GM19043 (cell line): ENCODE results near the gene ALDH3B1.

ENCODE experiments used
- ATAC-seq: cut with Tn5 transposase; IDR thresholded peaks from one replicate; pipeline ENCODE4 v1.9.1; 2021; ENCODE audit warnings: low read depth; ENCODE audit not compliant: unreplicated experiment

ALDH3B1 gene

DNA sequence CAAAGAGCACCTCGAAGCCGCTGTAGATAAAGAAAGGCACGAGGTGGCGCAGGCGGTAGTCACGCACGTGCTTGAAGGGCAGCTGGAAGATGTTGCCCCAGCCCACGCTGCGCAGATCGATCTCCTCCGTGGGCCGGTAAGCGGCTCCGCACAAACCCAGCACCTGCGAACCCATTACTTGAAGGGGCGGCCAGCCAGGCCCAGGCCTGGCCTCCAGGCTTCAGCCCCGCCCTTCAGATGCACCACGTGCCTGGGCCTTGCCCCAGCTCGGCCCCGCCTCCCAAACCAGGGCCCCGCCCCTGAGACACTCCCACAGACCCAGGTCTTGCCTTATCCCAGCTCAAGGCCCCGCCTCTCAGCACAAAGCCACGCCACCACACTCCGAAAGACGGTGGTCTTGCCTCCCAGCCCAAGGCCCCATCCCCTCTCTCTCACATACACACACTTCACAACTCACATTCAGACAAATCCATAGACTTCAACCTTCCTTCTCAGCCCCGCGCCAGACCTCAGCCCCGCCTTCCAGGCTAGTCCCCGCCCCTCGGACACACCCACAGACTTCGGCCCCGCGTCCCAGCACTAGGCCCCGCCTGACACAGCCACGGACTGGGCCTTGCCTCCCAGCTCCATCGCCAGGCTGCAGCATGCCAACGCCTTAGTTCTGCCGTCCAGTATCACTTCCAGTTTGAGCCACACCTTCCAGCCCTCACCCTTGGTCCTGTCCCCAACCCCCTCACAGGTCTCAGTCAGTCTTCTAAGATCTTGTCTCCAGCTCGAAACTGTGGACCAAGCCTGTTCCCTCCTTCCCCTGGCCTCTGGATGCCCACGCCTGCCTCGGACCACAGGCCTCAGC lies 13.3 kb upstream of the ALDH3B1 start:
- no peak for ATAC-seq

DNA sequence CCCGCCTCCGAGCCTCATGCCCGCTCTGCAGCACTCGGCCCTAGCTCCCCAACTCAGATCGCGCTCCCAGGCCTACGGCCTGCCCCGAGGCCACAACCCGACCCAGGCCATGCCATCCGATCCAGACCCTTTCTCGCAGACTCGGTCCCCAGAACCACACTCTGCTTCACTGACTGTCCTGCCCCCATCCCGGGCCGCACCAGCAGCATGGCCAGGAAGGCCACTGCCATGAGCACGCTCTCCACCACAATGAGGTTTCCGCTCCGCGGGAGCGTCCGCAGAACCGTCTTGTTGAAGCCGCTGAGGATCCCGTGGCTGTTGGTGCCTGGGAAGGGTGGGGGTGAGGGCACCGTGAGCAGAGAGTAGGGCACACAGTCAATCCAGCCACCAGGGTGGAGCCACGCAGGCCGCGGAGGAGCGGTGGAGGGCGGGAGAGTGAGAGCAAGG lies 12.6 kb upstream of the ALDH3B1 start:
- no peak for ATAC-seq

DNA sequence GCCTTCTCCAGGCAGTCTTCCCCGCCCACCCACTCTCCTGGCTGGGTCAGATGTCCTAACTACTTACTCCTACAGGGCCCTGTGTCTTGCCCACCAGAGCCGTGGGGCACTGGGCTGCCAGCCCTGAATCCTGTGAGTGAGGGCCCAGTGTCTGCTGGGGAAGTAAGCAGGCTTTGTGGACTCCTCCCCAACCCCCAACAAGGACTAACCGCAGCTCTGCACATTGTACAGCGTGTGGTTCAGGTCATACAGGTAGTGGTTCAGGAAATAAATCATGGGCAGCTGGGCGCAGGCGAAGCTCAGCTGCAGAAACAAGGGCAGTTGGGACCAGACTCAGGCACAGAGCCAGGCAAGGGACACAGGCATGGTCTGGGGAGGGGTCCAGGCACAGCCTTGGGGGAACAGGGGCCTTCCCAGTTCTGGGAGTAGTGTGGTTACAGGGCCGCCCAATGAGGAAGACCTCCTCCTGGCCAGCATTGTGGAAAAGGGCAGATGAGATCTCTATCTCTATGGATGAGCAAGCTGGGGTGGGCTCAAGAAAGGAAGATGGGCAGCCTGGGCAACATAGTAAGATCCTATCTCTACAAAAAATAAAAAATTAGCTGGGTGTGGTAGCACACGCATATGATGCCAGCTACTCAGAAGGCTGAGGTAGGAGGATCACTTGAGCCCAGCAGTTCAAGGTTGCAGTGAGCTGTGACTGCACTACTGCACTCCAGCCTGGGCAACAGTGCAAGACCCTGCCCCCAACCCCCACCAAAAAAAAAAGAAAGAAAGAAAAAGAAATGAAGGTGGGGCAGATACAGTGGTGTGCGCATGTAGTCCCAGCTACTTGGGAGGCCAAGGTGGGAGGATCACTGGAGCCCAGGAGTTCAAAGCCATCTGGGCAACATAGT lies 11.7 kb upstream of the ALDH3B1 start:
- no peak for ATAC-seq

DNA sequence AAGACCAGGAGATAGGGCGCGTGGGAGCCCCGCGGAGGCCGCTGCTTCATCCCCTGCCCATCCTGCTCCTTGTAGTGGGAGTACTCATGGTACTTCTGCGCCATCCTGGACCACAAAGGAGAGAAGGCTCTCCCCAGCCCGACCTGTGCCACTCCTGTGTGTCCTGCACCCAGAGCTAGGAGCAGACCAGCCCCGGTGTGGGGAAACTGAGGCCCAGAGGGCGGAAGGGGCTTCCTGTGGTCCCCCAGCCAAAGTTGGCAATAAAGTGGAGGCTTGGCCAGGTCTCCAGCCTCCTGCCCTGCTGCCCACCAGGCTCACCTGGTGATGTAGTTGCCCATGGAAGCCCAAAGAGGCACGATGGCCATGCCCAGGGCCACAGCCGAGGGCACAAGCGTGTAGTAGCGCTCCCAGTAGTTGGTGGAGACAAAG lies 10.9 kb upstream of the ALDH3B1 start:
- ATAC-seq: no peak

DNA sequence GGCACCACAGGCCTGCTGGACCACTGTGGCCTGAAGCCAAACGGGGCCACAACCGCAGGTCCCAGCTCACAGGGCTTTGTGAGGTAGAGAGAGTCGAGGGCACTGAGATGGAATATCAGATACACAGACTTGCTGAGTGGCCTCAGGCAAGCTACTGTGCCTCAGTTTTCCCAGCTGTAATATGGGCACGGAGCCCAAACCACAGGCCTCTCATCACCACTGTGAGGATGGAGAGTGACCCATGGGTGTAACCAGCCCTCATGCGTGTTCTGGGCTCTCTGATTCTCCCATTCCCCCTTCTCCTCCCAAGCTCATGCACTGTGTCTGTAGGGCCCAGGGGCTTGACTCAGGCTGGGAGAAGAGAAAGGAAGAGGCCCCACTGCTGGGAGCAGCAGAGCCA lies 10.4 kb upstream of the ALDH3B1 start:
- no peak for ATAC-seq

DNA sequence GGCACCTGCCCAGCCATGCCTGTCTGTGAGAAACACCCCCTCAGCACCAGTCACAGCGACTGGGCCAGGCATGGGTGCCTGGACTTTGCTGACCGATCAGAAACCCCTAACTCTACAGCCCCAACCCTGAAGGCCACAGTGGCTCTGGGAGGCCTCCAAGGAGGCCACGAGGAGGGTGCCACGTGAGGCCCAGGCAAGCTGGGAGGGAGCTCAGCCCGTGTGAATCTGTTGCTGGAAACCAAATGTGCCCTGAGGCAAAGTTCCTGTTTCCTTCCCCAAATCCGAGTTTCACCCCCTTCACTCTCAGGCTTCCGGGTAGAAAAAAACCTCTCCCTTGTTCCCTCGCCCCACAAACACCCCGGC lies 7.6 kb upstream of the ALDH3B1 start:
- no peak for ATAC-seq

DNA sequence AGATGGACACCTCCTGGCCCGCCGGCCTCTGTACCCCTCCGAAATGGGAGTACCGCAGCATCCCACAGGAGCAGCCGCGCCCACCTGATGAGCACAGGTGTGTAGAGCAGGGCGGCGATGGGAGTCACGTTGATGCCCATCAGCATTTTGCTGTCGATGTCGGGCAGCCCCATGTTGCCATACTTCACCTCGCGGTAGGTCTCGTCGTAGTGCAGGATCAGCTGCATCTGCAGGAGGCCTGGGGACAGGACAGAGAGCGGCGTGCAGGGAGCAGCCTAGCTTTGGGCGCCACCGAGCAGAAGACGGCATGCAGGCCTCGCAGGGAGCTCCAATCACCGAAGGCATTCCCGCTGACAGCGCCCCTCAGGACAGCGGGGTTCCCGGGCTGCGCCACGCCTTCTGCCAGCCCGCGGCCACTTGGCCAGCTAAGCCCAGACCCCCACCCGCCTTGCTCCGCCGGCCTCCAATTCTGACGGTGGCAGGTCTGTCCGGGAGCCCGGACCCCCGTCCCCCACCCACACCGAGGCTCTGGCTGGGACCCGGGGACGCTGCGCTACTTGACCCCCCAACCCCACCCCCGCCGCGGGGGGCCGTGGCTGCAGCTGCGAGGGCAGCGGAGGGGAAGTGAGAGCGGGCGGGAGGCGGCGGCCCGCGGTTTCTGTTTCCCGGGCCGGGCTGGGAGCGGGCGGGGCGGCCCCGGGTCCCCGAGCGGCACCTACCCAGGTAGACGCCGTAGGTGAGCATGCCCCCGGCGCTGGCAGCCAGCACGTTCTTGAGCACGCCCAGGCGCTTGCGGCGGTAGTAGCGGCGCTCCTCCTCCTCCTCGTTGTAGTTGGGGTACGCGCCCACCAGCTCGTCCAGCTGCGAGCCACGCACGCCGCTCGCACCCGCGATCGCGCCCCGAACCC lies 6.9 kb upstream of the ALDH3B1 start:
- ATAC-seq: no peak

DNA sequence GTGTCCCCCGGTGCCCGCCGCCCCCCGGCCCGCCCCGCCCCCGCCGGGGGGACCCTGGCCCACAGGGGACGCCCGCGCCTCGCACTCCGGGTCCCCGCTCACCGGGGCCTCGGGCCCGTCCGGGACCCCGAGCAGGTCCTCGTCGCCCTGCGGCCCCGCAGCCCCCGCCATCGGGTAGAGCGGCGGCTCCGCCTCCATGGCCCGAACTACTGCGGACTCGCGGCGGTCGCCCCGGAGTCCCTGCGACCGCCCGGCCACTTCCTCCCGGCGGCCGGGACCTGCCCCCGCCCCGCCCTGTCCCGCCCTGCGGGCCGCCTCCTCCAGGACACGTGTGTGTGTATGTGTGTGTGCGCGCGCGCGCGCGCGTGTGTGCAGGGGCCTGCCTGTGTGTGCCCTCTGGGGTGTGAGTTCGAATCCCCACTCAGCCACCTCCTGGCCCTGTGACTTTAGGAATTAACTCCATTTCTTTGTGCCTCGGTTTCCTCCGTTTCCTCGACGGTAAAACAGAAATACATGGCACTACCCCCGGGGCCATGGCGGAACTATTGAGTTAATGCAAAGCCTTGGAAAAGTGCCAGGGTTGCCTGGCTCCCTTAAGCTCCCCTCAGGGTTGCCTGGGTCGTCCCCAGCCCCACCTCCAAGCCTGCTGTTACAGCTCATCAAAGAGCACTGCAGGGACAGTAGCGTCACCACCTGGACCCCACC lies 6.1 kb upstream of the ALDH3B1 start, which contains the start of gene UNC93B1:
Gene UNC93B1 (minus strand): TSS at position 252 of the 705 bp plus-strand sequence. CDS start 54 bp downstream, at position 198.
- peak; percentile 48 for ATAC-seq

DNA sequence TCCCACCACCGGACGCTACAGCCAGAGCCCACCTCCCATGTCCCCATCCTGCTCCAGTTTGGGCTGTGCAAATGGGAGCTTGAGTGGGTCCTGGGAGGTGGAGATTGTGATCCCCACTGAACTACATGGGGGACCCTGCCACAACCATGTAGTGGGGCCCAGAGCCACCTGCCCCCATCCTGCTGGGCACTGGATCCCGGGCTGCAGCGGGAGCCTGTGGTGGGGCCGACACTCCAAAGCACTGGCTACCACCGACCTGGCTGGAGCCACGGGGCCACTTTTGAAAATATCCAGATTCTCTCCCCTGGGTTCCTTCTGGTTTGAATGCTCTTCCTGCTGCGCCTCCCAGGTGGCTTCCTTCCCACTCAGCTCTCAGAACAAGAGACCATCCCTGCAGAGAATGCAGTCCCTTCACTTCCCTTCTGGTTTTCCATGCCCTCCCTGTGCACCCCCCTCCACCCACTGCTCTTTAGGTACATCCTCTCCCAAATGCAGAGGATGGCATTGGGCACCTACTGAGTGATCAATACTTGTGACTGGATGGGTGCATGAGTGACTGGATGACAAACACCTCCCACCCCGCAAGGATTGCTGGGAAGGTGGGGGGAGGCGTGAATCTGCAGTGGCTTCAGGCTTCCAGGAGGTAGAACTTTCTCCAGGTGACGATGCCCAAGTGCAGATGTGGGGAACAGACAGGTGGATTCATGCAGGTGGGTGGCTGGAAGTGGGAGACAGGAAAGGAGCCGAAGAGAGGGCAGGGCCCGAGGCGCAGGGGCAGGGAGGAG lies 5.4 kb upstream of the ALDH3B1 start:
- no peak for ATAC-seq

DNA sequence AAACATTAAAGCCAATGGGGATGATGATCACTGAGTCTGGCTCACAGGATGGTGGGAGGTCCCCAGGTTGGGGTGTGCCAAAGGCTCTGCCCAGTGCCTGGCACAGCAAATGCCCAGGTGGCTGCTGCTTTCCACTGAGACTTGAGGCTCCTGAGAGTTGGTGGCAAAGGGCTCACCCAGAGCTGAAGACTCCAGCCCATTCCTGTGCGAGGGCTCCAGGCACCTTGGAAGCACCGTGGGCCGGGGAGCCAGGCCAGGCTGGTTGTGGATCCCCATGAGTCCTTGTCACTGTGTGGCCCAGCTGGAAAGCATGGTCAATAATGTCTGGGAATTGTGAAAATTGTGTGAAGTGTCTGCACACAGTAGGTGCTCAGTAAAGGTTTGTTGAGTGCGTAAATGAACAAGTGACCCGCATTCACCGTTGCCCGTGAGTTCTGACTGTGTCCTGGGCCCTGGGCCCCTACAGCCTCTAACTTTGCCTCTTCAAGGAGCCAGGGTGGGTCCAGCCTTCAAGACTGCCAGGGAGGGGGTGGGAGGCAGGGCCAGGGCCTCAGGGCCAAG lies 3.4 kb upstream of the ALDH3B1 start:
- ATAC-seq: no peak

DNA sequence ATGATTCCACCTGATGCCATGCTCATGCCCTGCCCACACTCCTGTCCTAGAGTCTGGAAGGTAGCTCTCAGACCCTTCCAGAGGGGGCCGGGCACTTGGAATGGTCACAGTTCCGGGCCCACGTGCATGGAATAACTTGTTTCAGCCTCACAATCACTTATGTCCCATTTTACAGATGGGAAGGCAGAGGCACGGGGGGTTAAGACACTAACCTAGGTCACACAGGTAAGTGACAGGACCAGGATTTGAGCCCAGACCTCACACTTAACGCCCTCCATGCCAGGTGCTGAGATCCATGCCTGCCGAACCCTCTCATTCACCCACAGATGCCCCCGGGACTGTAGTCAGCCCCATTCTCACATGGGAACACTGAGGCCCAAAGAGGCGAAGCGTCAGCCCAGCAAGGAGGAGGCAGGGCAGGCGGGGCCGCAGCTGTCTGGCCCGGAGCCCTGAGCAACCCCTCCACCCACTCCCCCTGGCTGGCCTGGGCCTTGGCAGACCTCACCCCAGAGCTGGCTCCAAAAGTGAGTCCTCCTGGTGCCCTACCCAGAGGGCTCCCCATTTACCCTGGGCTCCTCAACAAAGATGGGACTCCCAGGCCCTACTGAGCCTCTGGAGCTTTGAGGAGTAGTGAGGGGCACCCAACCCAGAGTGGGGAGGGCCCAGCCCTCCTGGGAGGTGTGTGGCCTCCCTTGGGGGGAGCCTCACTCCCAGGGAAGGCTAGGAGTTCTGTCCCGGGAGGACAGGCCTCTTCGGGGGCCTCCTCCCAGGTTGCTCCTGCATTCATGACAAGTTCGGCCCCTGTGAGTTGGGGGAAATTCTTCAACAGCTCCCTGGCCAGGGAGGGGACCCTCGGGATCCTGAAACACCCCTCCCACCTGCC lies 2.4 kb upstream of the ALDH3B1 start:
- no peak for ATAC-seq

DNA sequence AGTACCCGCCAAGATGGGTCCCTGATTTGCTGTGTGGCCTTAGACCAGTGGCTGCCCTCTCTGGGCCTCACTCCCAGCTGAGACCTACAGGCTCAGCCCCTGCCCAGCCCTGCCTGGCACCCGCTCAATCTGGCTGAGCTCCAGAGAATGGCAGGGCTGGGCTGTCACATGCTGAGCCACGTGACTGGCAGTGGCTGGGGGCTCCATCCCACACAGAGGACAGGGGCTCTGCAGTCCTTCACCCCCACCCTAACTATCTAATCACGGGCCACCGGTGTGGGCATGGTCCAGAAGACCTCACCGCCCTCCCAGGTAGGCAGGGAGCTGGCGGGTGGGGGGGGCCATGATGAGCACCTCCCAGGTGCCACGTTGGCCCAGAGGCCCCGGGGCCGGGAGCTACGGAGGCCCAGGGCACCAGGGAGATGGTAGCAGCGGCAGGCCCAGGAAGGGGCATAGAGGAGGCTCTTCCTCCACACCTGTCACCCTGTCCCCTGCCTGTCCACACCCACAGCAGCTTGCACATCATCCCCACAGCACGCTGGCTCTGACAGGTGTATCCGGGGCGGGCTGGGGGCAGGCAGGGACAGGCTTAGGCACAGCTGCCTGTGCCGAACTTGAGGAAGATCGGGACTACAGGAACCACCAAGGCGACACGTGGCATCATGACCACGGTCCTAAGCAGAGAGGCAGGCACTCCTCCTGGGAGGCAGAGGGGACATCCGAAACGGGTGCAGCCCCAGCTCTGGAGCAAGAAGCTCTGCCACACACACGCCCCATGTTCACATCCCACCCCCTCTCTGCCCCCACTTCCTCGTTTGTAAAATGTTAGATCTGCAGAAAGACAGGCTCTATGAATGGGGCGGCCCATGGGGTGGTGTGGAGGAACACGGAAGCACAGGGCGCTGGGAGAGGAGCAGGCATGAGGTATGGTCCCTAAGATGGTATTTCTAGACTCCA lies 1.5 kb upstream of the ALDH3B1 start:
- no peak for ATAC-seq

DNA sequence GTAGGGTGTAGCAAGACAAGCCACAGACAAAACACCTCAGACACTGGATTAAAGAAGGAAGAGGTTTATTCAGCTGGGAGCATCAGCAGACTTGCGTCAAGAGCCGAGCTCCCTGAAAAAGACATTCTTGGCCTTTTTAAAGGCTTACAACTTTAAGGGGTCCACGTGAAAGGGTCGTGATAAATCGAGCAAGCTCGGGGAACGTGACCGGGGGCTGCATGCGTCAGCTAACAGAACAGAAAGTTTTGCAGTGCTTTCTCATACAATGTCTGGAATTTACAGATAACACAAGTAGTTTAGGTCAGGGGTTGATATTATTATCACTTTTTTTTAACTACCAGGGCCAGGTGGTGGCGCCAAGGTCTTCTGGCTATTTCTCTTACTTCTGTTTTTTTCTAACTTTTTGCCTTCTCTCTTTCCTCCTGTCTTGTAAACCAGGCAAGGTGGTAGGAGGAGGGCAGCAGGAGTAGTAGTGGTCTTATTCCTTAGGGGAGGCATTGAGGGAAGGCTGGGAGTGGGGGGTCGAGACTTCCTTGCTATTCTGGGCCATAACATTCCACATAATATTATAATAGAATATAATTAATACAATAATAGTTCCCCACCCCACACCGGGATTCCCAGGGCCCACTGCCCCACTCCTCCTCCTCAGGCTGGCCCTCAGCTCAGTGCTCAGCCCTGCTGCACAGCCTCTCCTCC lies 587 bp upstream of the ALDH3B1 start:
- ATAC-seq: no peak

DNA sequence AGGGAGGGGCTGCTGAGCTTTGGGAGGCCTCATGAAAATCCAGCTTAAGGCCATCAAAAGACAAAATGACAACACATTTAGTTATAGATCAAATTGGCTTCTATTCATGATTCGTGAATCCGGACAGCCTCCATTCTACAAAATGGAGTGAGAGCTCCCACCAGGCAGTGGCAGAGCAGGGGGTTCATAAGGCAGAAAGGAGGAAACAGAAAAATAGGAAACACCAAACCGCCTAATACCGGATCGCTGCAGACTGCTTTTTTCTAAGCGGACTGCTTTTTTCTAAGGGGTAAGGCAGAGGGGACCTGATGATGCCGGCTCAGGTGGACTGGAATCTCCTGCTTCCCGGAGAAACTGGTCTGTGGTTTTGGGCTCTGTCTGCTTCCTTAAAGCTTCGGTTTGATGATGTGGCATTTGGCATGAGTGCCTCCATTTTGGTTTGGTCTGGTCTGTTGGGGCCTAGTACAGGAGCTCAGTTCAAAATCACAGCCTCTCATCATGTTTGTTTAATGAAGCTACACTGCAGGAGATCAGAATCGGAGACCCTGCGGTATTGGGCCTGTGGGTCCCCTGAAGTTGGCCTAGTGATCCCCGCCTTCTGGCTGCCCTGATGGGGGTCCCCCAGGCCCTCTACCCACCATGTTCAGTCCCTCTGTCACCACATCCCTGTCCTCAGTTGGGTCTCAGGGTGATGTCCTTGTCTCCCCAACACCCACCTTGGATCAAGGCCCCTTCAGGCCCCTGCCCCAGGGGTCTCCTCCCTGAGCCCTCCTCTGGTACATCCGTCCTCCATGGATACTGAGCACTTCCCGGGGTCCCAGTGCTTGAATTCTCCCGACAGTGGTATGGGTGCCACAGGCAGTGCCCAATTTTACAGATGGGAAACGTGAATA lies 1.2 kb downstream of the ALDH3B1 start:
- ATAC-seq: no peak
